H1 (cell line): Measurements from ENCODE around the gene CD63. TPM values are rescaled to one million over a fixed set of nuclear protein-coding genes. Genes with fewer than 3 reads are reported as not detected.

ENCODE experiments used
- EP300 ChIP-seq, 2 experiments: IDR thresholded peaks; 1 replicate in 1 of 2; 2 replicates in 1 of 2; pipeline ENCODE4 v1.6.1; 2011 to 2012; ENCODE audit warnings: low read depth in 2 of 2, low read length in 2 of 2, mild to moderate bottlenecking in 2 of 2, borderline replicate concordance in 1 of 2, inconsistent platforms in 1 of 2, moderate library complexity in 1 of 2
- GTF2F1 ChIP-seq: IDR thresholded peaks from 2 replicates; pipeline ENCODE4 v1.6.1; 2012; ENCODE audit warnings: low read depth, low read length, improper control_type of control experiment, borderline replicate concordance
- JUN ChIP-seq: IDR thresholded peaks from 2 replicates; pipeline ENCODE4 v1.6.1; 2011; ENCODE audit warnings: low read depth, mild to moderate bottlenecking, improper control_type of control experiment, low read length
- PHF8 ChIP-seq: fragments of 200-600 bp; sonication (generic); conservative IDR thresholded peaks from 2 replicates; pipeline ENCODE4 v1.7.1; 2012; ENCODE audit warnings: low read depth, mild to moderate bottlenecking, inconsistent platforms, low read length, moderate library complexity
- POU5F1 ChIP-seq: IDR thresholded peaks from 2 replicates; pipeline ENCODE4 v1.6.1; 2011; ENCODE audit warnings: low read depth, mild to moderate bottlenecking, low read length, moderate library complexity
- RAD21 ChIP-seq, 2 experiments: IDR thresholded peaks in 1 of 2; conservative IDR thresholded peaks in 1 of 2; 2 replicates each; pipeline ENCODE4 v1.6.1; 2011; ENCODE audit warnings: low read depth in 2 of 2, low read length in 2 of 2, improper control_type of control experiment in 1 of 2, inconsistent platforms in 1 of 2, mild to moderate bottlenecking in 1 of 2, moderate library complexity in 1 of 2
- TAF1 ChIP-seq: IDR thresholded peaks from 2 replicates; pipeline ENCODE4 v1.6.1; 2011; ENCODE audit warnings: mild to moderate bottlenecking, low read depth, low read length
- TBP ChIP-seq: IDR thresholded peaks from 2 replicates; pipeline ENCODE4 v1.6.1; 2011; ENCODE audit warnings: low read depth, low read length, improper control_type of control experiment
- USF2 ChIP-seq: IDR thresholded peaks from 2 replicates; pipeline ENCODE4 v1.6.1; 2011; ENCODE audit warnings: low read length, improper control_type of control experiment
- polyA plus RNA-seq, 7 experiments: library from polyadenylated mRNA; depleted of rRNA in 3 of 7; stranded (reverse) in 5 of 7; unstranded in 2 of 7; fragments of >200 nt in 5 of 7; fragments of 200-250 nt in 2 of 7; gene quantifications; 1 replicate in 5 of 7; 2 replicates in 1 of 7; 4 replicates in 1 of 7; pipeline versions ENCODE4 v1.2.1 to v1.2.3, GENCODE V29; 2011 to 2013; ENCODE audit warnings: missing spikeins in 2 of 7, mixed read lengths in 2 of 7
- total RNA-seq: library from RNA; stranded (reverse); fragmentation: NEBNext Ultra II Directional; extraction: Animal tissue kit (Norgen Biotek cat#: 25700); gene quantifications from 2 replicates; pipeline ENCODE4 v1.2.1, GENCODE V29; 2021
- TF ChIP-seq, protein P1 (sequence below): fragments of 300-600 bp; sonication (generic); IDR thresholded peaks from 2 replicates; pipeline ENCODE4 v1.7.1; 2012; ENCODE audit warnings: low read length, moderate library complexity, mild to moderate bottlenecking, inconsistent platforms; ENCODE audit not compliant: insufficient replicate concordance

The CD63 gene
- total and polyA plus RNA-seq, 2 of the 8 experiments (the other 6 are each of a cell fraction or from before 2014, with no cell fraction given): 440 to 526 TPM

- TF ChIP-seq, protein P1, sequence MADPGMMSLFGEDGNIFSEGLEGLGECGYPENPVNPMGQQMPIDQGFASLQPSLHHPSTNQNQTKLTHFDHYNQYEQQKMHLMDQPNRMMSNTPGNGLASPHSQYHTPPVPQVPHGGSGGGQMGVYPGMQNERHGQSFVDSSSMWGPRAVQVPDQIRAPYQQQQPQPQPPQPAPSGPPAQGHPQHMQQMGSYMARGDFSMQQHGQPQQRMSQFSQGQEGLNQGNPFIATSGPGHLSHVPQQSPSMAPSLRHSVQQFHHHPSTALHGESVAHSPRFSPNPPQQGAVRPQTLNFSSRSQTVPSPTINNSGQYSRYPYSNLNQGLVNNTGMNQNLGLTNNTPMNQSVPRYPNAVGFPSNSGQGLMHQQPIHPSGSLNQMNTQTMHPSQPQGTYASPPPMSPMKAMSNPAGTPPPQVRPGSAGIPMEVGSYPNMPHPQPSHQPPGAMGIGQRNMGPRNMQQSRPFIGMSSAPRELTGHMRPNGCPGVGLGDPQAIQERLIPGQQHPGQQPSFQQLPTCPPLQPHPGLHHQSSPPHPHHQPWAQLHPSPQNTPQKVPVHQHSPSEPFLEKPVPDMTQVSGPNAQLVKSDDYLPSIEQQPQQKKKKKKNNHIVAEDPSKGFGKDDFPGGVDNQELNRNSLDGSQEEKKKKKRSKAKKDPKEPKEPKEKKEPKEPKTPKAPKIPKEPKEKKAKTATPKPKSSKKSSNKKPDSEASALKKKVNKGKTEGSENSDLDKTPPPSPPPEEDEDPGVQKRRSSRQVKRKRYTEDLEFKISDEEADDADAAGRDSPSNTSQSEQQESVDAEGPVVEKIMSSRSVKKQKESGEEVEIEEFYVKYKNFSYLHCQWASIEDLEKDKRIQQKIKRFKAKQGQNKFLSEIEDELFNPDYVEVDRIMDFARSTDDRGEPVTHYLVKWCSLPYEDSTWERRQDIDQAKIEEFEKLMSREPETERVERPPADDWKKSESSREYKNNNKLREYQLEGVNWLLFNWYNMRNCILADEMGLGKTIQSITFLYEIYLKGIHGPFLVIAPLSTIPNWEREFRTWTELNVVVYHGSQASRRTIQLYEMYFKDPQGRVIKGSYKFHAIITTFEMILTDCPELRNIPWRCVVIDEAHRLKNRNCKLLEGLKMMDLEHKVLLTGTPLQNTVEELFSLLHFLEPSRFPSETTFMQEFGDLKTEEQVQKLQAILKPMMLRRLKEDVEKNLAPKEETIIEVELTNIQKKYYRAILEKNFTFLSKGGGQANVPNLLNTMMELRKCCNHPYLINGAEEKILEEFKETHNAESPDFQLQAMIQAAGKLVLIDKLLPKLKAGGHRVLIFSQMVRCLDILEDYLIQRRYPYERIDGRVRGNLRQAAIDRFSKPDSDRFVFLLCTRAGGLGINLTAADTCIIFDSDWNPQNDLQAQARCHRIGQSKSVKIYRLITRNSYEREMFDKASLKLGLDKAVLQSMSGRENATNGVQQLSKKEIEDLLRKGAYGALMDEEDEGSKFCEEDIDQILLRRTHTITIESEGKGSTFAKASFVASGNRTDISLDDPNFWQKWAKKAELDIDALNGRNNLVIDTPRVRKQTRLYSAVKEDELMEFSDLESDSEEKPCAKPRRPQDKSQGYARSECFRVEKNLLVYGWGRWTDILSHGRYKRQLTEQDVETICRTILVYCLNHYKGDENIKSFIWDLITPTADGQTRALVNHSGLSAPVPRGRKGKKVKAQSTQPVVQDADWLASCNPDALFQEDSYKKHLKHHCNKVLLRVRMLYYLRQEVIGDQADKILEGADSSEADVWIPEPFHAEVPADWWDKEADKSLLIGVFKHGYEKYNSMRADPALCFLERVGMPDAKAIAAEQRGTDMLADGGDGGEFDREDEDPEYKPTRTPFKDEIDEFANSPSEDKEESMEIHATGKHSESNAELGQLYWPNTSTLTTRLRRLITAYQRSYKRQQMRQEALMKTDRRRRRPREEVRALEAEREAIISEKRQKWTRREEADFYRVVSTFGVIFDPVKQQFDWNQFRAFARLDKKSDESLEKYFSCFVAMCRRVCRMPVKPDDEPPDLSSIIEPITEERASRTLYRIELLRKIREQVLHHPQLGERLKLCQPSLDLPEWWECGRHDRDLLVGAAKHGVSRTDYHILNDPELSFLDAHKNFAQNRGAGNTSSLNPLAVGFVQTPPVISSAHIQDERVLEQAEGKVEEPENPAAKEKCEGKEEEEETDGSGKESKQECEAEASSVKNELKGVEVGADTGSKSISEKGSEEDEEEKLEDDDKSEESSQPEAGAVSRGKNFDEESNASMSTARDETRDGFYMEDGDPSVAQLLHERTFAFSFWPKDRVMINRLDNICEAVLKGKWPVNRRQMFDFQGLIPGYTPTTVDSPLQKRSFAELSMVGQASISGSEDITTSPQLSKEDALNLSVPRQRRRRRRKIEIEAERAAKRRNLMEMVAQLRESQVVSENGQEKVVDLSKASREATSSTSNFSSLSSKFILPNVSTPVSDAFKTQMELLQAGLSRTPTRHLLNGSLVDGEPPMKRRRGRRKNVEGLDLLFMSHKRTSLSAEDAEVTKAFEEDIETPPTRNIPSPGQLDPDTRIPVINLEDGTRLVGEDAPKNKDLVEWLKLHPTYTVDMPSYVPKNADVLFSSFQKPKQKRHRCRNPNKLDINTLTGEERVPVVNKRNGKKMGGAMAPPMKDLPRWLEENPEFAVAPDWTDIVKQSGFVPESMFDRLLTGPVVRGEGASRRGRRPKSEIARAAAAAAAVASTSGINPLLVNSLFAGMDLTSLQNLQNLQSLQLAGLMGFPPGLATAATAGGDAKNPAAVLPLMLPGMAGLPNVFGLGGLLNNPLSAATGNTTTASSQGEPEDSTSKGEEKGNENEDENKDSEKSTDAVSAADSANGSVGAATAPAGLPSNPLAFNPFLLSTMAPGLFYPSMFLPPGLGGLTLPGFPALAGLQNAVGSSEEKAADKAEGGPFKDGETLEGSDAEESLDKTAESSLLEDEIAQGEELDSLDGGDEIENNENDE: no peak
- TF ChIP-seq POU5F1: no peak
- no peak for TF ChIP-seq TBP
- TF ChIP-seq TAF1: no peak
- no peak for TF ChIP-seq EP300 (IDR thresholded peaks at IDR 0.05; ENCODE audit: borderline replicate concordance in 1 of 2, low read depth in 2 of 2, low read length in 2 of 2)
- TF ChIP-seq USF2: no peak
- no peak for TF ChIP-seq GTF2F1
- TF ChIP-seq JUN: no peak
- no peak for TF ChIP-seq PHF8
- no peak for TF ChIP-seq RAD21 (IDR thresholded peaks at IDR 0.05 in 1 of 2, conservative IDR thresholded peaks at IDR 0.05 in 1 of 2; ENCODE audit: low read depth in 2 of 2, low read length in 2 of 2)
These were observed 53.1 kb downstream of the CD63 start (continued) for GRCh38 chr12:55675666-55676065.
